NT2/D1 (cell line): ENCODE results near the gene CACNA1H.

Experiments used
- SUZ12 ChIP-seq: IDR thresholded peaks from 2 replicates; pipeline ENCODE4 v1.6.1; 2011; ENCODE audit not compliant: insufficient read length, insufficient read depth; ENCODE audit errors: extremely low read depth
- YY1 ChIP-seq: IDR thresholded peaks from 2 replicates; pipeline ENCODE4 v1.6.1; 2011; ENCODE audit not compliant: insufficient read length, insufficient read depth
- ZNF274 ChIP-seq: IDR thresholded peaks from 2 replicates; pipeline ENCODE4 v1.6.1; 2011; ENCODE audit warnings: mild to moderate bottlenecking, low read depth, low read length

GRCh38 chr16:1223355-1224214 lies 70.7 kb downstream of the CACNA1H start:
- TF ChIP-seq ZNF274 = no peak
- TF ChIP-seq SUZ12 = no peak
- no peak for TF ChIP-seq YY1
